Head of caudate nucleus (tissue), 42 donors: ENCODE measurements around the gene ADCY7.
"Not testable (repeated sequence)": the region's sequence is repeated elsewhere in the genome, so short reads cannot be mapped to it uniquely, and the experiment has no call there.

Source experiments
- DNase-seq, 42 donors: peaks; one replicate each; pipeline versions ENCODE4 v3.0.0 to v3.0.0-alpha.2; 2020 to 2021; ENCODE audit warnings: mixed read lengths in 7 of 42
- intact Hi-C: fragments of 100-400 bp; cut with DNase I; formaldehyde crosslinking; loops from one replicate; pipeline ENCODE4 v1.15.0; 2022

The ADCY7 gene

GRCh38 chr16:50266337-50267091 lies at the start of gene ADCY7:
Gene ADCY7, plus strand, starts transcription at chr16:50266551. Its CDS starts 21,629 bp downstream, at chr16:50288180.
- intact Hi-C loops = no loop called here
- peak in 33 of 42 donors; percentile 30 to 84 (median 56) for DNase-seq

- no peak for DNase-seq
- intact Hi-C loops = loop anchor here (10.0 kb wide), 1 partner anchor 155 kb away; the partner anchor contains the start of gene HEATR3
These were observed 46.9 kb upstream of the ADCY7 start for GRCh38 chr16:50219402-50219975.

- intact Hi-C loops = no loop called here
- no peak for DNase-seq
These were observed 42.1 kb upstream of the ADCY7 start for GRCh38 chr16:50224286-50224685.

GRCh38 chr16:50227120-50227519 lies 39.2 kb upstream of the ADCY7 start:
- intact Hi-C loops = no loop called here
- DNase-seq = no peak

GRCh38 chr16:50227665-50228064 lies 38.7 kb upstream of the ADCY7 start:
- intact Hi-C loops = no loop called here
- no peak for DNase-seq

- intact Hi-C loops = no loop called here
- DNase-seq = no peak
These were observed 37.9 kb upstream of the ADCY7 start for GRCh38 chr16:50228364-50228868.

- intact Hi-C loops = no loop called here
- no peak for DNase-seq
These were observed 37.1 kb upstream of the ADCY7 start for GRCh38 chr16:50229149-50229726.

GRCh38 chr16:50234771-50235556 lies 31.4 kb upstream of the ADCY7 start:
- no peak for DNase-seq

GRCh38 chr16:50235581-50235980 lies 30.8 kb upstream of the ADCY7 start:
- no peak for DNase-seq
- intact Hi-C loops = no loop called here

More at GRCh38 chr16:50234771-50235556, 31.4 kb upstream of the ADCY7 start:
- intact Hi-C loops = no loop called here

- DNase-seq = no peak
- intact Hi-C loops = no loop called here
These were observed 28.0 kb upstream of the ADCY7 start for GRCh38 chr16:50238314-50238713.

GRCh38 chr16:50238868-50239301 lies 27.5 kb upstream of the ADCY7 start:
- intact Hi-C loops = no loop called here
- DNase-seq = no peak

GRCh38 chr16:50243024-50243423 lies 23.3 kb upstream of the ADCY7 start:
- DNase-seq, intact Hi-C loops: not testable (repeated sequence)

GRCh38 chr16:50244140-50244503 lies 22.2 kb upstream of the ADCY7 start:
- peak in 2 of 42 donors; percentile 25 to 33 for DNase-seq
- intact Hi-C loops = no loop called here

GRCh38 chr16:50244504-50245416 lies 21.6 kb upstream of the ADCY7 start:
- intact Hi-C loops = no loop called here
- DNase-seq = peak in 2 of 42 donors; percentile 34 to 43

GRCh38 chr16:50245417-50246298 lies 20.7 kb upstream of the ADCY7 start:
- intact Hi-C loops = no loop called here
- DNase-seq = peak in 15 of 42 donors; percentile 27 to 70 (median 46)

GRCh38 chr16:50246299-50247122 lies 19.8 kb upstream of the ADCY7 start:
- intact Hi-C loops = no loop called here
- DNase-seq = peak in 2 of 42 donors; percentile 34 to 42
